ENCODE measurements around the gene ACTN3.
A peak's percentile ranks its signal among the peaks of the same experiment; 100 is the strongest.
"Not testable (repeated sequence)": the region's sequence is repeated elsewhere in the genome, so short reads cannot be mapped to it uniquely, and the experiment has no call there.

ACTN3 gene

DNA sequence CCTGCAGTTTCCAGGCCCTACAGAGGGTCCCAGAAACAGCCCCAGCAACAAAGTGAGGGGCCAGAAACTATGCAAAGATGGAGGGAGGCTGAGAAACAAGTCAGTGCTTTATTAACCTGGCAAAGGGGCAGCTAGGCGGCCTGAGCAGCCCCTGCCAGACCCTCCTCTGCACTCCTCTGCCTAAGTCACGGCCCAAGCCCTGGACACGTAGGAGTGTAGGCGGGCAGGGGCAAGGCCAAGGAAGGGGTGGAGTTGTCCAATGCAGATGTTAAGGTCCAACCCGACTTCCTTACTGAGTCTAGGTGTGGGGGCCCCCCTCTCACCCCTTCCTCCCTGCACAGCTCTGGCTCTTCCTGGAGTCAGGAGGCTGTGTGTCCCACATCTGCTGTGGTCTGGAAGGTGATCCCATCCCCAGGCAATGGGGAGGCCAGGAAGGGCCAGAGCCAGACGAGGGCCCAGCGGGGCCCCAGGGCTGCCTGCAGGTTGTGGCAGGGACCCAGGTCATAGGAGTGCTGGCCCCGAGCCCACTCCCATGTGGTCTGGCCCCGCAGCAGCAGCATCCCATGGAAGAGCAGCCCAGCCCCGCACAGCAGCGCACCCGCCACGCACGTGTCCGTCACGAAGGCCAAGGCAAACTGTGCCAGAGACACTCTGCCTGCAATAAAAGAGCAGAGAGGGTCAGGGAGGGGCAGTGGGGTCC, 7.4 kb upstream of the ACTN3 start:
- no peak overlapping the region for H3K27ac ChIP-seq
- TF ChIP-seq, protein P1, sequence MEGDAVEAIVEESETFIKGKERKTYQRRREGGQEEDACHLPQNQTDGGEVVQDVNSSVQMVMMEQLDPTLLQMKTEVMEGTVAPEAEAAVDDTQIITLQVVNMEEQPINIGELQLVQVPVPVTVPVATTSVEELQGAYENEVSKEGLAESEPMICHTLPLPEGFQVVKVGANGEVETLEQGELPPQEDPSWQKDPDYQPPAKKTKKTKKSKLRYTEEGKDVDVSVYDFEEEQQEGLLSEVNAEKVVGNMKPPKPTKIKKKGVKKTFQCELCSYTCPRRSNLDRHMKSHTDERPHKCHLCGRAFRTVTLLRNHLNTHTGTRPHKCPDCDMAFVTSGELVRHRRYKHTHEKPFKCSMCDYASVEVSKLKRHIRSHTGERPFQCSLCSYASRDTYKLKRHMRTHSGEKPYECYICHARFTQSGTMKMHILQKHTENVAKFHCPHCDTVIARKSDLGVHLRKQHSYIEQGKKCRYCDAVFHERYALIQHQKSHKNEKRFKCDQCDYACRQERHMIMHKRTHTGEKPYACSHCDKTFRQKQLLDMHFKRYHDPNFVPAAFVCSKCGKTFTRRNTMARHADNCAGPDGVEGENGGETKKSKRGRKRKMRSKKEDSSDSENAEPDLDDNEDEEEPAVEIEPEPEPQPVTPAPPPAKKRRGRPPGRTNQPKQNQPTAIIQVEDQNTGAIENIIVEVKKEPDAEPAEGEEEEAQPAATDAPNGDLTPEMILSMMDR (conservative IDR thresholded peaks at IDR 0.05) = no peak
- no peak for TF ChIP-seq ZFX (IDR thresholded peaks at IDR 0.05)

DNA sequence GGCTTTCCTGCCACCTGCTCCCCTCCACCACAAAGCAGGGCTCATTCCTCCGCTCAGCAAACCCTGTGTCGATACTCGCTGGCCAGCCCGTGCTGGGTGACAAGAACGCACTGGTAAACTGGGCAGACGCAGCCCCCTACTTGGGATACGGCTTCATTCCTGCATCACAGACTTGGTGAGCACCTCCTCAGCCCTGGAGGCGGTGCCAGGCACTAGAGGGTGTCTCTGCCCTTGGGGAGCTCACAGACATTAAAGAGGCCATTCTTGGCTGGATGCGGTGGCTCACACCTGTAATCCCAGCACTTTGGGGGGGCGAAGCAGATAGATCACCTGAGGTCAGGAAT, 6.9 kb upstream of the ACTN3 start:
- no peak overlapping the region for H3K27ac ChIP-seq
- no peak for TF ChIP-seq ZFX (IDR thresholded peaks at IDR 0.05)
- TF ChIP-seq, protein P1 (conservative IDR thresholded peaks at IDR 0.05) = no peak

DNA sequence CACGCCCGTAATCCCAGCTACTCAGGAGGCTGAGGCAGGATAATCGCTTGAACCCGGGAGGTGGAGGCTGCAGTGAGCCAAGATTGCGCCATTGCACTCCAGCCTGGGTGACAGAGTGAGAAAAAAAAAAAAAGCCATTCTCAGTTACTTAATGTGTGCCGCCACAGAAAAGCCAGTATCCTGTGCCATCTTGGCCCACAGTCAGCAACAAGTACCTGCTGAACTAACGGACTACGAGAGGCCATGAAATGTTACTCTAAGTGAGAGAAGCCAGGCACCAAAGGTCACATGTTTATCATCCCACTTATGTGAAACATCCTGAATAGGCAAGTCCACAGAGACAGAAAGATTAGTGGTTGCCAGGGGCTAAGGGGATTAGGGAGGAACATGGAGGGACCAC, 6.1 kb upstream of the ACTN3 start:
- H3K27ac ChIP-seq = not testable (repeated sequence)

DNA sequence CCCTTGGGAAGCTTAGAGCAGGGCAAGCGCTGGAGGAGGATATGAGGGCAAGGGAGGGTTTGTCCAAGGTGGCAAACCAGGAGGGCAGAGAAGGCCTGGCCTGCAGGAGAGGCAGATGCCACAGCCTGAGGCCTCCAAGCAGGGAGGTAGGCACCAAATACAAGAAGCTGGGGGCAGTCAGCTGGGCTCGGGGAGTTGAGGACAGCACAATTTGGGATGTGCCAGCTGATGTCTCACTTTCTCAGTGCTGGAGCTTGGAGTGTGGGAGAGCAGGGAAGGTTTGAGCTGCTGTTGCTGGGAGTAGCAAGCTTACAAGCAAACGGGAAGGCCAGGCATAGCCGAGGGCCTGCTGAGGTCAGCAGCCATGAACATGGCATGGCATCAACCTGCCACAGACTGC, 4.8 kb upstream of the ACTN3 start:
- H3K27ac ChIP-seq = no peak overlapping the region

DNA sequence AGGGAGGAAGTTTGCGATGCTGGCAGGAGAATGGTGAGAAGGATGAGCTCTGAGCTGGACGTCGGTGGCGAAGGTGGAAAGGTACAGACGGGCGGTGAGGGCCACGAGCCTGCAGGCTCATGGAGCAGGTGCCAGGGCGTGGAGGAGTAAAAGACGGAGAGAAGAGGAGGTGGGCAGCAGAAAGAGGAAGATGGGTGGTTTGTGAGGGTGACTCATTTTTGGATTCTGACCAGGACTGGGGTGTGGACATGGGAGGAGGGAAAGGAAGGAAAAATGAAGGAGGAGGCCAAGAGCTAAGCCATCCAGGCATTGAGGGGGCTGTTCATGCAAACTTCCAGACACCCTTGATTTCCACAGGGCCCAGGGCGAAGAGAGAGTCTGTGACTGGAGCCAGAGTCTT, 4.3 kb upstream of the ACTN3 start:
- no peak overlapping the region for H3K27ac ChIP-seq

More for the DNA sequence above, 4.8 kb upstream of the ACTN3 start:
- TF ChIP-seq, protein P1 (conservative IDR thresholded peaks at IDR 0.05) = no peak
- TF ChIP-seq ZFX (IDR thresholded peaks at IDR 0.05) = no peak

DNA sequence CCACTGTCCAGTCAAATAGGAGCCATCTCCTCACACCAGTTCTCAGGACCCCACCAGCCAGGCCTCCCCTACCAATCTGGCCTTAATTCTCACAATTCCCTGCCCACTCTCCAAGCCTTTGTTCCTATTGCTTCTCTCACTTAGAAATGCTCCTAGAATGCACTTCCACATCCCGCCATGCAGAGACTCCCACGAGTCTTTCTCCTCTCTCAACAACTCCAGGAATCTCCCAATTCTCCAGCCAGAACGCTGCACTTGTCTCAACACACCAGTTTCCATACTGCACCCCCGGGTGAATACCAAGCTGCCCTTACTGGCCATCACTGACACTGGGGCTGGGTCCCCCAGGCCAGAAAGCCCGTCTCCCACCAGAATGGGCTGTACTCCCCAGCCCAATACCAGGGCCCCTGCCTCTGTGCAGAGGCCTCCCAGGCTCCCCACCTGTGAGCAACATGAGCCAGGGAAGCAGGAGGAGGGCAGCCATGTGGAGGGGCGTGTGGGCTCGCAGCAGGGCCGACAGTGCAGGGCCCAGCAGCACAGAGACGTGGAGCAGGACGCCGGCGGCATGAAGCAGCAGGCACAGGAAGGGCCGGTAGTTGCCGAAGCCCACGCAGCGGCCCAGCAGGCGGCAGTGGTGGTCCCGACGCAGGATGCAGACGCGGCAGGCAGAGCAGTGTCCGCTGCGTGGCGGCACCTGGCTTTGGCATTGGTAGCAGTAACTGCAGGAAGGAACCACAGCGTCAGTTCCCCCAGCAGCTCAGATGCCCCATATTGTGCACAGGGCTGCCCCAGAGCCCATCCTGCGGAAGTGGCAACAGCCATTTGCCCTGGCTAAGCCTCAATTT, 3.2 kb upstream of the ACTN3 start:
- no peak overlapping the region for H3K27ac ChIP-seq
- no peak for TF ChIP-seq ZFX (IDR thresholded peaks at IDR 0.05)

More for the DNA sequence above, 4.3 kb upstream of the ACTN3 start:
- TF ChIP-seq ZFX (IDR thresholded peaks at IDR 0.05) = no peak
- TF ChIP-seq, protein P1 (conservative IDR thresholded peaks at IDR 0.05) = no peak

DNA sequence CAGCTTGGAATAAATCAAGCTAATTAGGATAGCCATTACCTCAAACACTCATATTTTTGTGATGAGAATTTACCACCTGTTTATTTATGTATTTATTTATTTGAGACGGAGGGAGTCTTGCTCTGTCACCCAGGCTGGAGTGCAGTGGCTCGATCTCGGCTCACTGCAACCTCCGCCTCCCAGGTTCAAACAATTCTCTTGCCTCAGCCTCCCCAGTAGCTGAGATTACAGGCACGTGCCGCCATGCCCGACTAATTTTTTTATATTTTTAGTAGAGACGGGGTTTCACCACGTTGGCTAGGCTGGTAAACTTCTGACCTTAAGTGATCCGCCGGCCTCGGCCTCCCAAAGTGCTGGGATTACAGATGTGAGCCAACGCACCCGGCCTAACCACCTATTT, 1.8 kb upstream of the ACTN3 start:
- peak overlapping the region; percentile 77 for H3K27ac ChIP-seq

DNA sequence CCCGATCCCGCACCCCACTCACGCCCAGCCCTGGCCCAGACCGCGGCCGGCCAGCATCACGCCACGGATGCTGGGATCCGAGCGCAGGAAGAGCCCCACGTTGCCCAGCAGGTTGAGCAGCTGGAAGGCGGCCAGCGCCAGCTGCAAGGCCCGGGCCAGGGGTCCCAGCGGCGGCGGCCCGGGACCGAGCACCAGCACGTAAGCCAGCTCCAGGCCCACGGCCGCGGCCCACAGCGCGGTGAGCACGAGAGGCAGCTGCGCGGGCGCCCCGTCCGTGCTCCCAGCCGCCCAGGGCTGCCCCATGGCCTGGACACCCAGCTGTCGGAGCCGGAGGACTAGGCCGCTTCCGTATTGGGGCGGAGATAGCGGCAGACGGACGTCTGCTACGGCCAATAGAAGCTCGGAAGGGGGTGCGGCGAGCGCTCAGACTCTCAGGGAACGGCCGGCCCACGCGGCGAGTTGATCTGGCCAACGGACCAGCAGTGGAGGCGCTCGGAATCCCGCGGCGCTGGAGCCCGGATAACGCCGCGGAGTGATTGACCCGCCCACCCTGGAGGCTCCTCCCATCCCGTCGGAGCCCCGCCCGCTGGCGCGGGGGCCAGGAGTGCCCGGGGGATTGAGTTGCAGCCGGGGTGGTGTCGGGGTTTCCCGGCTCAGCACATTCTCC, 869 bp upstream of the ACTN3 start, which contains the start of gene ZDHHC24:
Gene ZDHHC24 (minus strand): TSS at position 348 of the 667 bp plus-strand sequence. CDS start 45 bp downstream, at position 303.
- peak within 1 kb of the TSS; percentile 77 for H3K27ac ChIP-seq
- TF ChIP-seq, protein P1 (conservative IDR thresholded peaks at IDR 0.05) = no peak
- peak; percentile 95; the same call in 1 of the 2 replicates for TF ChIP-seq ZFX (IDR thresholded peaks at IDR 0.05)
